DMS79 treated with DMSO at 0.1 percent for 48 hours (cell line): ENCODE results near the gene CAP2.
"Not testable (repeated sequence)": the region's sequence is repeated elsewhere in the genome, so short reads cannot be mapped to it uniquely, and the experiment has no call there.

ENCODE experiments used
- DNase-seq: peaks from one replicate; lab custom pipeline; 2025; lab: John Stamatoyannopoulos, UW

CAP2 gene

GRCh38 chr6:17504005-17504404 lies 110.6 kb downstream of the CAP2 start:
- no peak for DNase-seq

- no peak for DNase-seq
These were observed 111.7 kb downstream of the CAP2 start for GRCh38 chr6:17505062-17505476.

- no peak for DNase-seq
These were observed 112.4 kb downstream of the CAP2 start for GRCh38 chr6:17505767-17506280.

GRCh38 chr6:17506531-17506930 lies 113.1 kb downstream of the CAP2 start:
- DNase-seq = no peak

- no peak for DNase-seq
These were observed 113.6 kb downstream of the CAP2 start for GRCh38 chr6:17506962-17507361.

- DNase-seq = no peak
These were observed 117.7 kb downstream of the CAP2 start for GRCh38 chr6:17511084-17511483.

GRCh38 chr6:17511580-17511979 lies 118.2 kb downstream of the CAP2 start:
- no peak for DNase-seq

GRCh38 chr6:17519120-17519519 lies 125.7 kb downstream of the CAP2 start:
- DNase-seq = no peak

GRCh38 chr6:17525637-17526036 lies 132.2 kb downstream of the CAP2 start:
- no peak for DNase-seq

- no peak for DNase-seq
These were observed 133.7 kb downstream of the CAP2 start for GRCh38 chr6:17527076-17527475.

- no peak for DNase-seq
These were observed 137.0 kb downstream of the CAP2 start for GRCh38 chr6:17530321-17530835.

GRCh38 chr6:17536586-17536985 lies 143.2 kb downstream of the CAP2 start:
- DNase-seq = no peak

GRCh38 chr6:17542243-17542642 lies 148.8 kb downstream of the CAP2 start:
- DNase-seq = no peak

- DNase-seq = not testable (repeated sequence)
These were observed 152.3 kb downstream of the CAP2 start for GRCh38 chr6:17545681-17546080.

GRCh38 chr6:17551383-17551958 lies 158.1 kb downstream of the CAP2 start:
- DNase-seq = no peak

GRCh38 chr6:17552861-17553260 lies 159.5 kb downstream of the CAP2 start:
- DNase-seq = no peak

- no peak for DNase-seq
These were observed 162.6 kb downstream of the CAP2 start for GRCh38 chr6:17556014-17556413.

GRCh38 chr6:17562636-17563035 lies 169.2 kb downstream of the CAP2 start:
- DNase-seq = no peak

- no peak for DNase-seq
These were observed 172.0 kb downstream of the CAP2 start for GRCh38 chr6:17565399-17565798.

- DNase-seq = no peak
These were observed 181.6 kb downstream of the CAP2 start for GRCh38 chr6:17574866-17575560.

- no peak for DNase-seq
These were observed 183.7 kb downstream of the CAP2 start for GRCh38 chr6:17577059-17577458.

- no peak for DNase-seq
These were observed 187.2 kb downstream of the CAP2 start for GRCh38 chr6:17580518-17581048.

GRCh38 chr6:17581282-17581681 lies 187.9 kb downstream of the CAP2 start:
- not testable (repeated sequence) for DNase-seq
